ENCODE data around the gene SLFN5. TPM values are rescaled to one million over a fixed set of nuclear protein-coding genes. Genes with fewer than 3 reads are reported as not detected.
"Not testable (repeated sequence)": the region's sequence is repeated elsewhere in the genome, so short reads cannot be mapped to it uniquely, and the experiment has no call there.

The SLFN5 gene
- 57.6 and 68.5 TPM in 2 replicates for total RNA-seq (2014; rRNA removed; shearing (Covaris generic))
- 5.7 and 17.2 TPM in 2 replicates for polyA plus RNA-seq (2014; cell fraction: nucleus; rRNA removed)

DNA sequence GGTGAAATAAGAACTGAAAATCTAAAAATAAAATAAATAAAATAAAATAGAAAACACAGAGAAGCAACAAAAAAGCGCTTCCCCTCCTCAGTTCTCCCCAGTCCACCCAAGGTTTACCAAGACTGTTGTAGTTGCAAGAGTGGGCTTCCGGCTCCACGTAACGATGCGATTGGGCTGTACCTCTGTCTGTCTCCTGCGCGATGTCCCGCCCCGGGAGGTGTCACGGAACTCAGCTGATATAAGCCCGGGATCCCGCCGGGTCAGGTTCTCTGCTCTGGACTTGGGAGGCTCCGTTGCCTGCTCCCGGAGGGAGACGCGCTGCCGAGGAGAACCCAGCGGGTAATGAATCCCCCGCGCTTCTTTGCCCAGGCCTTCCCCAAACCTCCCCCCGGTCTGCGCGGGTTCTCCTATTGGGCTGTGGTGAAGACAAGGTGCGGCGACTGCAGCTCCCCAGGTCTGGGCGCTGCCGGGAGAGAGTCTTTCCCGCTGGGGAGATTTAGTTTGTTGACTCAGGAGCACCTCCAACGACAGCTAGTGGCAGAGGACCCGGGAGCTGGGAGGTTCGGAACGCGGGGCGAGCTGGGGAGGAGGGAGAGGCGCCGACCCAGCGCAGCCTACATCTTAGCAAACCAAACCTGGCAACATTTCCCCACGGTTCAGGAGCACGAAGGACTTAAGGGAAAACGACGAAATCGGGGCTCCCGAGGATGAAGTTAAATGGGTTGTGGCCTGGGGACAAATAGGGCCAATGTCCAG is at the start of gene SLFN5:
Gene SLFN5 (plus strand): TSS at position 268 of the 756 bp plus-strand sequence. CDS start 15,619 bp downstream, outside the sequence.
- DNase-seq (ENCODE audit: extremely low read depth, low read depth) = peak; percentile 92

DNA sequence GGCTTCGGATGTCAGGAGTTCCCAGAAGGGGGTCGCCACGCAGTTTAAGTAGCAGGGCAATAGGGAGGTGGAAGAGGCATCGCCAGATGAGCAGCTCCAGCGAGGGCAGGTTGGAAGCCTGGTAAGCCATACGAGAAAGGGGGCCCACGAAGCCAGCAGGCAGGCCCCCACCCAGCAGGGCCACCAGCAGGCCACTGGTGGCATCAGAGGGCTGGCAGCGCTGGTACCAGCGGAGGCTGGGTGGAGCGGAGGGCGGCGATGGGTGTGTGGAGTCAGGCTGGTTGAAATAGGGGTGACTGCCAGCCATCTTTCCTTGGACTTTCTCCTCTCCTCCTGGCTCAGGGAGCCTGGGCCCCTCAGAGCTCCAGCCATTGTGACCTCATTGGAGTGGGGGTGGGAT is 48.9 kb upstream of the SLFN5 start, which contains the start of gene SLC35G3:
Gene SLC35G3 (minus strand): TSS at position 393 of the 400 bp plus-strand sequence. CDS start 86 bp downstream, at position 307.
- DNase-seq (ENCODE audit: extremely low read depth, low read depth) = not testable (repeated sequence)

DNA sequence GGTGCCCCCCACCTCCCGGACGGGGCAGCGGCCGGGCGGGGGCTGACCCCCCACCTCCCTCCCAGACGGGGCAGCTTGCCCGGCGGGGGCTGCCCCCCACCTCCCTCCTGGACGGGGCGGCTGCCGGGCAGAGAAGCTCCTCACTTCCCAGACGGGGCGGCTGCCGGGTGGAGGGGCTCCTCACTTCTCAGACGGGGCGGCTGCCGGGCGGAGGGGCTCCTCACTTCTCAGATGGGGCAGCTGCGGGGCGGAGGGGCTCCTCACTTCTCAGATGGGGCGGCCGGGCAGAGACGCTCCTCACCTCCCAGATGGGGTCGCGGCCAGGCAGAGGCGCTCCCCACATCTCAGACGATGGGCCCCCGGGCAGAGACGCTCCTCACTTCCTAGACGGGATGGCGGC is 47.8 kb upstream of the SLFN5 start:
- not testable (repeated sequence) for DNase-seq (ENCODE audit: extremely low read depth, low read depth)

DNA sequence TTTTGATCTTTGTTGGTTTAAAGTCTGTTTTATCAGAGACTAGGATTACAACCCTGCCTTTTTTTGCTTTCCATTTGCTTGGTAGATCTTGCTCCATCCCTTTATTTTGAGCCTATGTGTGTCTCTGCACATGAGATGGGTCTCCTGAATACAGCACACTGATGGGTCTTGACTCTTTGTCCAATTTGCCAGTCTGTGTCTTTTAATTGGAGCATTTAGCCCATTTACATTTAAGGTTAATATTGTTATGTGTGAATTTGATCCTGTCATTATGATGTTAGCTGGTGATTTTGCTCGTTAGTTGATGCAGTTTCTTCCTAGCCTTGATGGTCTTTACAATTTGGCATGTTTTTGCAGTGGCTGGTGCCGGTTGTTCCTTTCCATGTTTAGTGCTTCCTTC is 40.3 kb upstream of the SLFN5 start:
- DNase-seq (ENCODE audit: extremely low read depth, low read depth) = not testable (repeated sequence)

DNA sequence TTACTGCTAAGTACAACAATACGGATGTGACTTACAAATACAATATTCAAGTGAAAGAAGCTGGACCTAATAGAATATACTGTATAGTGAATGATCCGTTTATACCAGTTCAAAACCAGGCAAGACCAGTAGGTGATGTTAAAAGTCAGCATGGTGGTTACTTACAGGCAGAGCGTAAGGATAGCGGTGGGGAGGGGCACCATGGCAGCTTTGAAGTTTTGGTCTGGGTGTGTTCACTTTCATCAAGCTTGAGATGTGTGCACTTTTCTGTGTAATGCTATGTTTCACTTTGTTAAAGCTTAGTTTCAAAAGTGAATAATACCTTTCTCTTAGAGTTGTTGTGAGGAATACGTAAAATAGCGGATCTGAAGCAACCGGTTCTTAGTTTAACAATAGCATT is 32.1 kb upstream of the SLFN5 start:
- DNase-seq (ENCODE audit: extremely low read depth, low read depth) = no peak

DNA sequence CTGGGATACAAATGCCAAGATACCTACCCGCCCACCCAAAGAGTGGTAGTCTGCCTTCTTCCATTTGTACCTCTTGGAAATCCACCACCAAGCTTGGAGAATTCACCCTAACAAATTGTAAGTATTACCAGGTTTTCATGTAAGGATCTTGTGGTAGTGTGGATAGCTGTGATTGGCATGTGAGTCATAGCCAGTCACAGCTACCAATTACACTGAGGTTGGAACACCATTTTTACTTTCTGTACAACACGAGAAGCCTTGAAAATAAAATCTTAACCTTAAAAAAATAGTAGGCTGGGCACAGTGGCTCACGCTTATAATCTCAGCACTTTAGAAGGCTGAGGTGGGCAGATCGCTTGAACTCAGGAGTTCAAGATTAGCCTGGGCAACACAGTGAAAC is 30.2 kb upstream of the SLFN5 start:
- no peak for DNase-seq (ENCODE audit: extremely low read depth, low read depth)

DNA sequence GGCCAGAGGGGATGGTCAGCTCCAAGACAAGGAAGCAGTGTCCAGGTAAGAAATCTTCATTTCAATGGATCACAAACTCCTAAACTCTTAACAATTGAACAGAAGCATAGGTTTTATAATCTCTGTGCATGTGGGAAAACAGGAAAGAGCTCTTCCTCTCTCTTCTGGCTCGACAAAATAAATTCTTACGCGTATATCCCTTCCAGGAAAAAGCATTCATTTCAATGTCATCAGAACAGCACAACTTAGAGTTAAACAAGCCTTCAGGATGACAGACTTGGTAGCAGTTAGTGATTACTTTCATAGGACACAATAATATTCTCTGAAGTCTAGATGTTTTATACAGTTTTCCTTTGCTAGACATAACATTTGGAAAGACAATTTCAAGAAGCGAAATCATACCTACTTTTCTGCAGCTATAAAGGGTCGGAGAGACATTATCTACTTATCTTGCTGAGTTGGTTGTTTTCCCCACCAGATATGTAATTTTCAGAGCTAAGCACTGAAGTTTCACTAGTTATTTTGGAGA is 29.4 kb upstream of the SLFN5 start:
- no peak for DNase-seq (ENCODE audit: extremely low read depth, low read depth)

DNA sequence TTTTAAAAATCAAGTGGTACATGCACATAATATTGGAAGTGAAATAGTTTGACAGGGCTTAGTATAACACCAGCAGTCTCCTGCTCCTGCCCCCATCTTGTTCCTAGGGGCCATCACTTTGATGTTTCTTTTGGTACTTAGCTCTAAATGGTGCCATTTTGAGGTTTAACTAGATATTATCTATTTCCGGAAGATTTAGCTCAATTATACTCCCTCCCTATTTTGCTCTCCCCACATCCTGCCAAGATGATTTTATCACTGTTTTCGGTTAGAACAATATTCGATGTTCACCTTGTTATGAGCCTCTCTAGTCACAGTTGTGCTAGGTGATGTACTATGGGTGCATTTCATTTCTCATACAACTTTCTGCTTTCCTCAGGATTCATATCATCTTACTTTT is 28.7 kb upstream of the SLFN5 start:
- no peak for DNase-seq (ENCODE audit: extremely low read depth, low read depth)

DNA sequence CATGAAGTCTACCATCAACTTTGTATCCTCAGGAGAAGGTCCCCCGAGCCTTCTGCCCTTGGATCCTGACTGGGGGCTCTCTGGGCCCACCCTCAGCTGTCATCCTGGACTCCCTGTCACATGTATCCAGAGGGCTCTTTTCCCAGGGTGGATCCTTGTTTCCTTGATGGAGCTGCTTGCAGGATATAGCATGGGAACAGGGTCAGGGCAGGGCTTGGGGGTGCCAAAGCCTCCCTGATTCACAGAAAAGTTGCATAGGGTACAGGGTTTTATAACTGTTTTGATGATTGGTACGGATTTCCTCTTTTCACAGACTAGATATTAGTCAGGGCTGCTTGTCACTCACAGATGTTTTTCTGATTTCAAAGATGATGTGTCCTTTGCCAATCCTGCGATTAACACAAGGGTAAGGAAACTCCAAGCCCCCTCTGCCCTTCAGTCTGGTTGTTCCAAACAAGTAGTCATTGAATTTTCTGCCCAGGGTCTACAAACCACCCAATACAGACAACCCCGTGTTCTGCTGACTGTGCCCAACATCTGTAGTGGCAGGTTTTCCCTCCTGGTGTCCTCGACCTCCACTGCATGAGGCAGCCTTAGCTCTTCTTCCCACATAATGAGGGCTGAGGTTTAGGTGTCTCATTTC is 28.1 kb upstream of the SLFN5 start:
- DNase-seq (ENCODE audit: extremely low read depth, low read depth) = no peak

DNA sequence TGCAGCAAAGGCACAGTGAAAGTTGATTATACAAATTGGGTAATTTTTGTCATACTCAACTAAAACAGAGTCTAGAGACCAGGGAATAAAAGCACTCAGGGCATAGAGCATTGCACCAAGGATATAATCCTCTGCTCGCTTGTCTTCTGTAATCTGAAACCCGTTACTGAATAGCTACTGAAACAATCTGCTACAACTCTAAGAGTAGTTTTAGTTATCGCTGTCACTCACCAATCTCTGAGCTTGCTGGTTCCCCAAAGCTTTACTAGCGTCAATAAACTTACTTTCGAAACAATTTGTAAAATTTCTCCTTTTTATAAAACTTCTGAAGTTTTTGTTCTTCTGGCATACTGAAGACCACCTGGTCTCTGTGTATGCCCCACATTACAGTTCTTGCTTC is 25.8 kb upstream of the SLFN5 start:
- DNase-seq (ENCODE audit: extremely low read depth, low read depth) = no peak

DNA sequence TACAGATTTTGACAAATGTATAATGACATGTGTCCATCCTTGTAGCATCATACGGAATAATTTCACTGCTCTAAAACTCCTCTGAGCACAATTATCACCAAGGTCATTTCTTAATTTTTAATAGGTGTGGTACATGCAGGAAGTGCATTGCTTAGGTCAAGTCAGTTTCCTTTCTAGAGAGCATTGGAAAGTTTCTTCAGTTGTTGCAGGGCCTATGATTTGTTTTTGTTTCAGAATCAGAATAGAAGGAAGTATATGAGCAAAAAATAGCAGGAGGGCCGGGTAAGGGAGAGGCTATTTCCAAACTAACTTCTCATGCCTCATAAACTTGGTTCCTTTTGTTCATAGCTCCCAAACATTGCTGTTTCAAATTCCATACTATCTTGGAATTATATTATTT is 24.0 kb upstream of the SLFN5 start:
- DNase-seq (ENCODE audit: extremely low read depth, low read depth) = no peak

DNA sequence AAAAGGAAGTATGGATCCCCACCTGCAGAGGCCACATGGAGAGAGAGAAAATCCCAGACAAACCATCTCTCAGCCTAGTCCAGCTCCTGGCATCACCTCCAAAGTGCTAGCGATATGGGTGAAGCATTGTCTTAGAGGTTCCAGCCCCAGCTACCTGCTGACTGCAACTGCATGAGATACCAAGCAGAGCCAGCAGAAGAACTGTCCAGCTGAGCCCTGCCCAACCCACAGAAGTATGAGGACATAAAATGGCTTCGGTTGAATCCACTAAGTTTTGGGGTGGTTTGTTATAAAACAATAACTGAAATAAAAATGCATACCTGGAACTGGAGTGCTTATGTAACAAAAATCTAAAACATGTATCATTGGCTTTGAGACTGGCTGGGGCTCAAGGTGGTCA is 20.4 kb upstream of the SLFN5 start:
- DNase-seq (ENCODE audit: extremely low read depth, low read depth) = no peak

DNA sequence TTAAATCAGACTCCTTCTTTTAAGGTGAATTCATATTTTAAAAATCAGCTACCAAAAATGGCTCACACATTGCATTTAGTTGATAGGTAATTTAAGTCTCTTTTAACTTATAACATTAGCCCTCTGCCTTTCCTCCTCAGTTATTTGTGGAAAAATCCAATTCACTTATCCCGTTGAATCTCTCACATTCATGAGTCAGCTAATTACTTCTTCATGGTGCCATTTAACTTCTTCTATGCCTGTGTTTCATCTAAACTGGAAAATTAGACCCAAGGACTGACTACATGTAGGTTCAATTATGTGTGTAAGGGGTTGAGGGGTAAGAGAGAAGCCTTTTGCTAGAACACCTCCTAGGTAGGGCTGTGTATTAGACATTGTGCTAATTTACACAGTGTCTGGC is 18.4 kb upstream of the SLFN5 start:
- no peak for DNase-seq (ENCODE audit: extremely low read depth, low read depth)

DNA sequence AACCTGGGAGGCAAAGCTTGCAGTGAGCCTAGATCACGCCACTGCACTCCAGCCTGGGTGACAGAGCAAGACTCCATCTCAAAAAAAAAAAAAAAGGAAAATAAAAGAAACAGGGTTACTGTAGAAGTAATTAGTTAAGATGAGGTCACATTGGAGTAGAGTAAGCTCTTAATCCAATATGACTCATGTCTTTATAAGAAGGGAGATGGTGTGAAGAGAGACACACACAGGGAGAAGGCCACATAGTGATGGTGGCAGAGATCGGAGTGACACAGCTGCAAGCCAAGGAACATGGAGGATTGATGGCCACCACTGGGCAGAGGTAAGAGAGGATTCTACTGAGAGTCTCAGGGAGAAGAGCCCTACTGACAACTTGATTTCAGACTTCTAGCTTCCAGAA is 15.3 kb upstream of the SLFN5 start:
- DNase-seq (ENCODE audit: extremely low read depth, low read depth) = no peak

DNA sequence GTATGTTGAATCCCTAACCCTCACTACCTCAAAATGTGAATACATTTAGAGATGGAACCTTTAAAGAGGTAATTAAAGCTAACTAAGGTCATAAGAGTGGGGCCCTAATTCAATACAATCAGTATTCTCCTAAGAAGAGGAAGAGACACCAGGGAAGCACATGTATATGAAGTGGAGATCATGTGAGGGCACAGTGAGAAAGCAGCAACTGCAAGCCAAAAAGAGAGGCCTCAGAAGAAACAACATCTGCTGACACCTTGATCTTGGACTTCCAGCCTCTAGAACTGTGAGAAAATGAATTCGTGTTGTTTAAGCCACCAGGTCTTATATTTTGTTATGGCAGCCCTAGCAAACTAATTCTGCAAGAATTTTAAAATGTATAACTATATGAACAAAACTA is 13.2 kb upstream of the SLFN5 start:
- no peak for DNase-seq (ENCODE audit: extremely low read depth, low read depth)

DNA sequence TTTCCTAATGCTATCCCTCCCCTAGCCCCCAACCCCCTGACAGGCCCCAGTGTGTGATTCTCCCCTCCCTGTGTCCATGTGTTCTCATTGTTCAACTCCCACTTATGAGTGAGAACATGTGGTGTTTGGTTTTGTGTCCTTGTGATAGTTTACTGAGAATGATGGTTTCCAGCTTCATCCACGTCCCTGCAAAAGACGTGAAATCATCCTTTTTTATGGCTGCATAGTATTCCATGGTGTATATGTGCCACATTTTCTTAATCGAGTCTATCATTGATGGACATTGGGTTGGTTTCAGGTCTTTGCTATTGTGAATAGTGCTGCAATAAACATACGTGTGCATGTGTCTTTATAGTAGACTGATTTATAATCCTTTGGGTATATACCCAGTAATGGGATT is 8.6 kb upstream of the SLFN5 start:
- not testable (repeated sequence) for DNase-seq (ENCODE audit: extremely low read depth, low read depth)

DNA sequence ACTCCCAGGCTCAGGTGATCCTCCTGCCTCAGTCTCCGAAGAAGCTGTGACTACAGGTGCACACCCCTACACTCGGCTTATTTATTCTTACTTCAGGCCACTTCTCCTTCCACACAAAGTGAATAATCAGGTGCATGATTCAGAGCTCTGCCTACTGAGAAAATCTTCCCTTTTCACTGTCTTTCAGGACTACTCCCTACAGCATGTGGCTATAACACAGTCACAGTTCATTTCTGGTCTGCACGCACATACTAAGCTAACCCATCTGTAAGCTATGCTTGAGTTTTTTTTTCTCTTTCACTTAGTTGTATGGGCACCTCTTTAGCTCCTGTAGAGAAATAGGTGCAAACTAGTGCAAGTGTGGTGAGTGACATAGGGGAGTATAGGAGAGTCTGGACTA is 7.6 kb upstream of the SLFN5 start:
- DNase-seq (ENCODE audit: extremely low read depth, low read depth) = no peak

DNA sequence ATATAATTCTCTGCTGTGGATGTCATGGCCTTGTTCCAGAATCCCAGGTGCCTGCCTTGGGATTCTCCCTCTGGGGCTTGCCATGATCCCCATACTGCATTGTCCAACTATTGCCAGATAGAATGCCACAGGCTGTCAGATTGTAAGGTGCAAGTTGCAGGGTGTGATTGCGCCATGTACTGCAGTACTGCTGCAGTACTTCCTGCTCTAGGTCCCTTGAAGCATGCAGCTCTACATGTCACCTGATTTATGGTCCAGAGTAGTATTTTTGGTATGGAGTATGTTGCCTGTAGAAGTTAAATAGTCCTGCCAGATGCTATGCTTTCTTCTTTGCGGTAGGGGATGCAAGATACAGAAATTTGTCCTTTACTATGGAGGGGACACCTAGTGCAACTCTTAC is 7.0 kb upstream of the SLFN5 start:
- no peak for DNase-seq (ENCODE audit: extremely low read depth, low read depth)

DNA sequence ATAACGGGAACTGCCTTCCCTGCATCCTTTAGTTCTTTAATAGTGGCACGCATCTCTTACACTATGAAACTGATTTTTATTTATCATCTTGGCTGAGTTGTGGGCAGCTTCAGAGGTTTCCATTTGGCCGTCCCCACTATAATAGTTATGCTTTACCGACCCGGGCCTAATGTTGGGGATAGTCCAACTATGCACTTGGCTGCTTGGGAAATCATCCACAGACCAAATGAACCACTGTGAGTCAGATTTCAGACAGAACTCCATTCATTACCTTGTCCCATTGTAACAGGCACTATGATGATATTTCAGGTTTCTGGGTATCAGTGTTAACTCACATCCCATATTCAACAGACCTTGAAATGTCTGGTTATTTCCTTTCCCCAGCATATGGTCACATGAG is 6.1 kb upstream of the SLFN5 start:
- DNase-seq (ENCODE audit: extremely low read depth, low read depth) = no peak

DNA sequence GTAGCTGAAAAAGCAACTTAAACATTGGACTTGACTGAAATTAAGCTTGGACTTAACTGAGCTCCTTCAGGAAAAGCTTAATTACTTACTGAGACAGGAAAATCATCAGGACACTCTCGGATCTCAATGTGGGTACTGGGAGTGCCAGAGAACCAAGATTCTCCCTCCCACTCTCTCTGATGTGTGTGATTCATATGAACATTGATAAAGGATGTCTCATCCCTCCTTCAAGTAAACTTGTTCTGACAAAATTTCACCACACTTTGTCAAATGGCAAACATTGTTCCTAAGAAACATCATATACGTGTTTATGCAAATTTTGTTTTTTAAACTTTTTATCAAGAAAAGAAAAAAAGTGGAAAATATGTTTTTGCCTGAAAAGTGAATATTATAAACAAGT is 4.1 kb upstream of the SLFN5 start:
- DNase-seq (ENCODE audit: extremely low read depth, low read depth) = no peak

DNA sequence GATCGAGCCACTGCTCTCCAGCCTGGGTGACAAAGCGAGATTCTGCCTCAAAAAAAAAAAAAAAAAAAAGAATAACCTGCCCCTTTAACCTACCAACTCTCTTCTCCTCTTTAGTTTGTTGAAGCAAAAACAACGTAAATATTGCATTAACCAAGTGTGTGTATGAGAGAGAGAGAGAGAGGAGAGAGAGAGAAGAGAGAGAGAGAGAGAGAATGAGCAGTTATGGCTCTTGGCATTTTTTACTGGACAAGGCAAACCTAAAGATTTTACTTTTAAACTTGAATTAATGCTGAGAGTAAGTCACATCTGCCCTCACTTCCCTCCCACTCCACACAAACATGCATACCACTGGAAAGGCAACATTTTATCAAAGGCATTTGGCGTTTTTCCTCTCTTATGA is 3.0 kb upstream of the SLFN5 start:
- DNase-seq (ENCODE audit: extremely low read depth, low read depth) = no peak

DNA sequence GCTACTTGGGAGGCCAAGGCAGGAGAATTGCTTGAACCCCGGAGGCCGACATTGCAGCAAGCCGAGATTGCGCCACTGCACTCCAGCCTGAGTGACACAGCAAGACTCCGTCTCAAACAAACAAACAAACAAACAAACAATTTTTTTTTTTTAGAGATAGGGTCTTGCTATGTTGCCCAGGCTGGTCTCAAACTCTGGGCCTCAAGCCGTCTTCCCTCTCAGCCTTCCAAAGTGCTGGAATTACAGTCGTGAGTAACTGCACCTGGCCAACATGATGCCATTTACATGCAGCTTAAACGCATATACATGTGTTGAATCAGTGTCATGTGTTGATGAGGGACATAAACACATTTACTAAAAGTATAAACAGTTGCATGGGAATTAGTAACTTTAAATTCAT is 2.0 kb upstream of the SLFN5 start:
- no peak for DNase-seq (ENCODE audit: extremely low read depth, low read depth)

All from NCI-H460 (cell line).